HepG2 (cell line): ENCODE results near the gene KISS1. TPM values are rescaled to one million over a fixed set of nuclear protein-coding genes. Genes with fewer than 3 reads are reported as not detected.
A peak's percentile ranks its signal among the peaks of the same experiment; 100 is the strongest.

Experiments used
- CSRNP1 ChIP-seq: sonication (generic); formaldehyde crosslinking; IDR thresholded peaks from 2 replicates; pipeline ENCODE4 v1.8.1; 2023; ENCODE audit warnings: mild to moderate bottlenecking, missing genetic modification reagents
- CSRNP2 ChIP-seq: sonication (generic); formaldehyde crosslinking; conservative IDR thresholded peaks from 2 replicates; pipeline ENCODE4 v1.8.0; 2022; ENCODE audit warnings: low read depth, missing genetic modification reagents
- GLMP ChIP-seq: sonication (generic); formaldehyde crosslinking; IDR thresholded peaks from 2 replicates; pipeline ENCODE4 v1.9.0; 2021; ENCODE audit warnings: missing genetic modification reagents, mild to moderate bottlenecking, borderline replicate concordance
- MXD4 ChIP-seq: IDR thresholded peaks from 2 replicates; pipeline ENCODE4 v1.6.1; 2016; ENCODE audit warnings: mild to moderate bottlenecking, missing biosample characterization, missing genetic modification reagents
- NFATC3 ChIP-seq: sonication (generic); formaldehyde crosslinking; IDR thresholded peaks from 2 replicates; pipeline ENCODE4 v1.5.1; 2020; ENCODE audit warnings: mild to moderate bottlenecking, missing genetic modification reagents
- RBFOX2 ChIP-seq: fragments of 200-400 bp; formaldehyde crosslinking; IDR thresholded peaks from 2 replicates; pipeline ENCODE4 v1.6.1; 2017; ENCODE audit warnings: low read depth, mild to moderate bottlenecking, low read length
- RXRA ChIP-seq: sonication (generic); formaldehyde crosslinking; IDR thresholded peaks from 2 replicates; pipeline ENCODE4 v1.5.1; 2020; ENCODE audit warnings: missing genetic modification reagents
- YEATS4 ChIP-seq: sonication (generic); formaldehyde crosslinking; IDR thresholded peaks from 2 replicates; pipeline ENCODE4 v1.4.0; 2020; ENCODE audit warnings: missing genetic modification reagents, borderline replicate concordance
- ZNF10 ChIP-seq: sonication (generic); formaldehyde crosslinking; IDR thresholded peaks from 2 replicates; pipeline ENCODE4 v1.4.0; 2020; ENCODE audit warnings: mild to moderate bottlenecking, low read depth, missing genetic modification reagents, borderline replicate concordance
- ZNF747 ChIP-seq: sonication (generic); formaldehyde crosslinking; IDR thresholded peaks from 2 replicates; pipeline ENCODE4 v1.8.1; 2023; ENCODE audit warnings: missing genetic modification reagents, mild to moderate bottlenecking, borderline replicate concordance
- polyA plus RNA-seq, 8 experiments: library from polyadenylated mRNA; depleted of rRNA in 3 of 8; stranded (reverse) in 7 of 8; unstranded in 1 of 8; fragments of >200 nt; fragmentation: Illumina TruSeq in 4 of 8; extraction: Trizol in 4 of 8; gene quantifications; 2 replicates each; pipeline versions ENCODE4 v1.2.1 to v1.2.3, GENCODE V29; 2011 to 2016; ENCODE audit warnings: low read depth in 4 of 8, missing spikeins in 1 of 8, mixed read lengths in 1 of 8; ENCODE audit not compliant: insufficient read depth in 1 of 8
- total RNA-seq, 5 experiments: library from RNA; depleted of rRNA; stranded (reverse); fragments of >200 nt; fragmentation: Illumina TruSeq; extraction: Trizol; gene quantifications; 2 replicates each; pipeline ENCODE4 v1.2.3, GENCODE V29; 2016; ENCODE audit warnings: low read depth in 1 of 5
- TF ChIP-seq, protein P1 (sequence below): fragments of 450-650 bp; IDR thresholded peaks from 2 replicates; pipeline ENCODE4 v1.6.1; 2017; ENCODE audit warnings: mild to moderate bottlenecking
- TF ChIP-seq, protein P2 (sequence below): sonication (generic); formaldehyde crosslinking; IDR thresholded peaks from 2 replicates; pipeline ENCODE4 v1.5.0; 2020; ENCODE audit warnings: missing genetic modification reagents
- TF ChIP-seq, protein P3 (sequence below): sonication (generic); formaldehyde crosslinking; IDR thresholded peaks from 2 replicates; pipeline ENCODE4 v1.4.0; 2020; ENCODE audit warnings: missing genetic modification reagents
- TF ChIP-seq, protein P4 (sequence below): sonication (generic); formaldehyde crosslinking; IDR thresholded peaks from 2 replicates; pipeline ENCODE4 v1.5.0; 2020; ENCODE audit warnings: mild to moderate bottlenecking, missing genetic modification reagents

Gene KISS1
- total and polyA plus RNA-seq, 2 of the 13 experiments (the other 11 are each of a cell fraction or from before 2014, with no cell fraction given), result 0.24 to 0.80 TPM

DNA sequence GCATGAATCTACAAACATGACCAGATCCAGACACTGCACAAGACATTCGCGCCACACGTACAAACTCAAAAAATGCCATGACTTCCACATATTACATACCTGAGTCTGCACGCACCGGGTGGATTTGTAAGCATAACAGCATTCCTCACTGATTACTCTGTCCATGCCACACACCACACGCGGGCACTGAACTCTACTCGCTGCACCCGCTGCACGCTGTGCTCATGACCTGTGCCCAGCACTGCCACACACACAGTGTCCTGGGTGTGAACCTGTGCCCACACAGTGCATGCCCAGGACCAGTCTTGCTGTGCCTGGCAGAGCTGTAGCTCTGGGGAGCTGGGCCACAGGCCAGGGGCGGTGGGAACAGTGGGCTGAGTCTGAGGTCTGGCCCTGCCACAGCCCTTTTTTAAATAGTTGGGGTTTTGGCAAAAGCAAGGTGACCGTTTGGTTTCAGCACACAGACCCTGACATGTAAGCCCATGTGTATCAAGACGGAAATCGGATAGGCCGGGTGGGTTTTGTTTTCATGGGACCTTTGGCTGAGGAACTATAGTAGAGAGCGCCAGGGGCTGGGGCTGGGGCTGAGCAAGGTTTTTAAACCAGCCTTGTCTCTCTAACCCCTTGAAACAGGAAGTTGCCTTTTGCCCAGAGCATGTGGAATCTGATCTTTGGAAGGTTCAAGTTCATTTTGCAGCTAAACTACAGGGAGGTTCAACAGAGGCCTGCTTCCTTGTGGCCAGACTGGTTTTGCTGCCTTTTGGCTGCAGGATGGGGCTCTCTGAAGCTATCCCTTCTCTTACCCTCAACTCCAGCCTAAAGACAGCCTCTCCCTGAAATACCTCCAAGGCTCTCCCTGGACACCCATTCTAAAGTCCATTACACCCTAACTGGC is 29.8 kb upstream of the KISS1 start (continued):
- TF ChIP-seq, protein P1, sequence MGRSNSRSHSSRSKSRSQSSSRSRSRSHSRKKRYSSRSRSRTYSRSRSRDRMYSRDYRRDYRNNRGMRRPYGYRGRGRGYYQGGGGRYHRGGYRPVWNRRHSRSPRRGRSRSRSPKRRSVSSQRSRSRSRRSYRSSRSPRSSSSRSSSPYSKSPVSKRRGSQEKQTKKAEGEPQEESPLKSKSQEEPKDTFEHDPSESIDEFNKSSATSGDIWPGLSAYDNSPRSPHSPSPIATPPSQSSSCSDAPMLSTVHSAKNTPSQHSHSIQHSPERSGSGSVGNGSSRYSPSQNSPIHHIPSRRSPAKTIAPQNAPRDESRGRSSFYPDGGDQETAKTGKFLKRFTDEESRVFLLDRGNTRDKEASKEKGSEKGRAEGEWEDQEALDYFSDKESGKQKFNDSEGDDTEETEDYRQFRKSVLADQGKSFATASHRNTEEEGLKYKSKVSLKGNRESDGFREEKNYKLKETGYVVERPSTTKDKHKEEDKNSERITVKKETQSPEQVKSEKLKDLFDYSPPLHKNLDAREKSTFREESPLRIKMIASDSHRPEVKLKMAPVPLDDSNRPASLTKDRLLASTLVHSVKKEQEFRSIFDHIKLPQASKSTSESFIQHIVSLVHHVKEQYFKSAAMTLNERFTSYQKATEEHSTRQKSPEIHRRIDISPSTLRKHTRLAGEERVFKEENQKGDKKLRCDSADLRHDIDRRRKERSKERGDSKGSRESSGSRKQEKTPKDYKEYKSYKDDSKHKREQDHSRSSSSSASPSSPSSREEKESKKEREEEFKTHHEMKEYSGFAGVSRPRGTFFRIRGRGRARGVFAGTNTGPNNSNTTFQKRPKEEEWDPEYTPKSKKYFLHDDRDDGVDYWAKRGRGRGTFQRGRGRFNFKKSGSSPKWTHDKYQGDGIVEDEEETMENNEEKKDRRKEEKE, result no peak
- TF ChIP-seq, protein P2, sequence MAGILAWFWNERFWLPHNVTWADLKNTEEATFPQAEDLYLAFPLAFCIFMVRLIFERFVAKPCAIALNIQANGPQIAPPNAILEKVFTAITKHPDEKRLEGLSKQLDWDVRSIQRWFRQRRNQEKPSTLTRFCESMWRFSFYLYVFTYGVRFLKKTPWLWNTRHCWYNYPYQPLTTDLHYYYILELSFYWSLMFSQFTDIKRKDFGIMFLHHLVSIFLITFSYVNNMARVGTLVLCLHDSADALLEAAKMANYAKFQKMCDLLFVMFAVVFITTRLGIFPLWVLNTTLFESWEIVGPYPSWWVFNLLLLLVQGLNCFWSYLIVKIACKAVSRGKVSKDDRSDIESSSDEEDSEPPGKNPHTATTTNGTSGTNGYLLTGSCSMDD (CRISPR knock-in tag), result no peak
- TF ChIP-seq CSRNP1 (CRISPR knock-in tag) (no peak), YEATS4 (peak; percentile 36; the same call in 1 of the 2 replicates), ZNF747 (no peak), RBFOX2 (no peak), MXD4 (CRISPR knock-in tag) (no peak), NFATC3 (CRISPR knock-in tag) (no peak), GLMP (CRISPR knock-in tag) (no peak), RXRA (no peak), ZNF10 (CRISPR knock-in tag) (no peak), CSRNP2 (no peak)
- TF ChIP-seq, protein P3, sequence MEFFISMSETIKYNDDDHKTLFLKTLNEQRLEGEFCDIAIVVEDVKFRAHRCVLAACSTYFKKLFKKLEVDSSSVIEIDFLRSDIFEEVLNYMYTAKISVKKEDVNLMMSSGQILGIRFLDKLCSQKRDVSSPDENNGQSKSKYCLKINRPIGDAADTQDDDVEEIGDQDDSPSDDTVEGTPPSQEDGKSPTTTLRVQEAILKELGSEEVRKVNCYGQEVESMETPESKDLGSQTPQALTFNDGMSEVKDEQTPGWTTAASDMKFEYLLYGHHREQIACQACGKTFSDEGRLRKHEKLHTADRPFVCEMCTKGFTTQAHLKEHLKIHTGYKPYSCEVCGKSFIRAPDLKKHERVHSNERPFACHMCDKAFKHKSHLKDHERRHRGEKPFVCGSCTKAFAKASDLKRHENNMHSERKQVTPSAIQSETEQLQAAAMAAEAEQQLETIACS, result no peak
- TF ChIP-seq, protein P4, sequence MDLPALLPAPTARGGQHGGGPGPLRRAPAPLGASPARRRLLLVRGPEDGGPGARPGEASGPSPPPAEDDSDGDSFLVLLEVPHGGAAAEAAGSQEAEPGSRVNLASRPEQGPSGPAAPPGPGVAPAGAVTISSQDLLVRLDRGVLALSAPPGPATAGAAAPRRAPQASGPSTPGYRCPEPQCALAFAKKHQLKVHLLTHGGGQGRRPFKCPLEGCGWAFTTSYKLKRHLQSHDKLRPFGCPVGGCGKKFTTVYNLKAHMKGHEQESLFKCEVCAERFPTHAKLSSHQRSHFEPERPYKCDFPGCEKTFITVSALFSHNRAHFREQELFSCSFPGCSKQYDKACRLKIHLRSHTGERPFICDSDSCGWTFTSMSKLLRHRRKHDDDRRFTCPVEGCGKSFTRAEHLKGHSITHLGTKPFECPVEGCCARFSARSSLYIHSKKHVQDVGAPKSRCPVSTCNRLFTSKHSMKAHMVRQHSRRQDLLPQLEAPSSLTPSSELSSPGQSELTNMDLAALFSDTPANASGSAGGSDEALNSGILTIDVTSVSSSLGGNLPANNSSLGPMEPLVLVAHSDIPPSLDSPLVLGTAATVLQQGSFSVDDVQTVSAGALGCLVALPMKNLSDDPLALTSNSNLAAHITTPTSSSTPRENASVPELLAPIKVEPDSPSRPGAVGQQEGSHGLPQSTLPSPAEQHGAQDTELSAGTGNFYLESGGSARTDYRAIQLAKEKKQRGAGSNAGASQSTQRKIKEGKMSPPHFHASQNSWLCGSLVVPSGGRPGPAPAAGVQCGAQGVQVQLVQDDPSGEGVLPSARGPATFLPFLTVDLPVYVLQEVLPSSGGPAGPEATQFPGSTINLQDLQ (CRISPR knock-in tag), result no peak
